IPS-NIHi7 (cell line): ENCODE results near the gene NTRK3.

Source experiments
- DNase-seq: peaks from one replicate; pipeline ENCODE4 v3.0.0; 2012; ENCODE audit warnings: mixed read lengths; ENCODE audit errors: extremely low spot score

NTRK3 gene

GRCh38 chr15:88120026-88120425 is 136.5 kb downstream of the NTRK3 start:
- no peak for DNase-seq

GRCh38 chr15:88118741-88119140 is 137.8 kb downstream of the NTRK3 start:
- no peak for DNase-seq

- DNase-seq: no peak
Observed at GRCh38 chr15:88118035-88118434, 138.5 kb downstream of the NTRK3 start.

- no peak for DNase-seq
Observed at GRCh38 chr15:88115486-88116152, 140.9 kb downstream of the NTRK3 start.

GRCh38 chr15:88113613-88114308 is 142.8 kb downstream of the NTRK3 start:
- DNase-seq: no peak

- DNase-seq: no peak
Observed at GRCh38 chr15:88108991-88109390, 147.5 kb downstream of the NTRK3 start.

GRCh38 chr15:88108477-88108876 is 148.1 kb downstream of the NTRK3 start:
- no peak for DNase-seq

- DNase-seq: no peak
Observed at GRCh38 chr15:88106074-88106473, 150.5 kb downstream of the NTRK3 start.

- DNase-seq: no peak
Observed at GRCh38 chr15:88104357-88104756, 152.2 kb downstream of the NTRK3 start.

- no peak for DNase-seq
Observed at GRCh38 chr15:88100181-88100580, 156.4 kb downstream of the NTRK3 start.

- DNase-seq: no peak
Observed at GRCh38 chr15:88098361-88098760, 158.2 kb downstream of the NTRK3 start.

GRCh38 chr15:88091444-88092016 is 165.0 kb downstream of the NTRK3 start:
- DNase-seq: no peak

- DNase-seq: no peak
Observed at GRCh38 chr15:88090481-88091011, 166.0 kb downstream of the NTRK3 start.

- DNase-seq: no peak
Observed at GRCh38 chr15:88089731-88090130, 166.8 kb downstream of the NTRK3 start.

- no peak for DNase-seq
Observed at GRCh38 chr15:88089024-88089620, 167.4 kb downstream of the NTRK3 start.

GRCh38 chr15:88083811-88084760 is 172.5 kb downstream of the NTRK3 start:
- DNase-seq: no peak

- no peak for DNase-seq
Observed at GRCh38 chr15:88080616-88081015, 175.9 kb downstream of the NTRK3 start.

GRCh38 chr15:88077296-88078020 is 179.1 kb downstream of the NTRK3 start:
- DNase-seq: no peak

GRCh38 chr15:88076328-88076727 is 180.2 kb downstream of the NTRK3 start:
- no peak for DNase-seq

- DNase-seq: no peak
Observed at GRCh38 chr15:88075102-88075501, 181.4 kb downstream of the NTRK3 start.

GRCh38 chr15:88074386-88074785 is 182.2 kb downstream of the NTRK3 start:
- no peak for DNase-seq
